GM19467 (cell line): ENCODE results near the gene INHBA.
A peak's percentile ranks its signal among the peaks of the same experiment; 100 is the strongest.

Experiments
- ATAC-seq: cut with Tn5 transposase; IDR thresholded peaks from one replicate; pipeline ENCODE4 v1.9.1; 2021; ENCODE audit warnings: mild to moderate bottlenecking, moderate library complexity; ENCODE audit not compliant: unreplicated experiment

The INHBA gene

DNA sequence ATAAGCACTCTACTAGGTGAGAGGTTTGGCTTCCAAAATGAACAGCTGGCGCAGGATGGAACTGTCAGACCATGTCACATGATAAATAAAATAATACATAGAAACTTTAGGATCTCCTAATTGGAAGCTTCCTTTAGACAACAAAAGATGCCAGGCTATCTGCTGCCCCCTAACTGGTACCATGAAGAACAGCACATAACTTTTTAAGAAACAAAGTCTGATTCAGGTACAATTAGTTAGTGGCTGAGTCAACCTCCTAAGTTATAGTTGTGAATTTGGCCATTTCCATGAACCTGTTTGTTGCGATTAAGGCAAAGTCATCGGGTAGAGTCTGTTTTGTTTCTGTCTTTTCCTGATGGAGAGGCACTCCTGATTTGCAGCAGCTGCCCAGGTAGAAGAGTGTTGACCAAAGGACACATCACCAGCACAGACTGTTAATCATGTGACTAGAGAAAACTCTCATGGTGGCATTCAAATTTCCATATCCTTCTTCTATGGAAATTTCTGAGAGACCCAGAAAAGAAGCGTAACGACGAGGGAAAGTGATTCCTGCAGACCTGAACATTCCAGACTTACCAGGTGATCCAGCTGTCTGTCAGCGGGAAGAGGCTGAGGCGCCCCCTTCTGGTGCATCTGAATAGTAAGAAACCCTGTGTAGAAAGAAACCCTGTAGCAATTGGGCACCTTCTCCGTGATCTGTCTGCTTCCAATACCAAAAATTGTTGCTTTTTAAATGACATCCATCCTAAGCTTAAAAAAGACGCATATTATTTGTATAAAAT is 8.6 kb upstream of the INHBA start:
- ATAC-seq = no peak

DNA sequence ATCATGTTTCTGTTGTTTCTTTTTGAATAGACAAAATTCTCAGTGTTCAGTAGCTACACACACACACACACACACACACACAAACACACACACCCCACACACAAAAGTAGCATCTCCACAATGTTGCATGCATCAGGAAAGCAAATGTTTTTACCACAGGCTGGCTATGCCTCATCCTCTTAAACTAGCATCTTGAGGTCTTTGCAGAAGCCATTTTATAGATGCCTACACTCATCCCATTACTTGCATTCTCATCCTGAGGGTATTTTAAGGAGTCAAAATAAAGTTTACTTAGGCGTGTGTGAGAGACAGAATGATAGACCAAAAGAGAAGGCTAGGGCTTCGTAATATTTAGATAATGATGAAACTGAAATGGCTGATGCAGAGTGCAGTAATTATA is 7.9 kb upstream of the INHBA start:
- no peak for ATAC-seq

DNA sequence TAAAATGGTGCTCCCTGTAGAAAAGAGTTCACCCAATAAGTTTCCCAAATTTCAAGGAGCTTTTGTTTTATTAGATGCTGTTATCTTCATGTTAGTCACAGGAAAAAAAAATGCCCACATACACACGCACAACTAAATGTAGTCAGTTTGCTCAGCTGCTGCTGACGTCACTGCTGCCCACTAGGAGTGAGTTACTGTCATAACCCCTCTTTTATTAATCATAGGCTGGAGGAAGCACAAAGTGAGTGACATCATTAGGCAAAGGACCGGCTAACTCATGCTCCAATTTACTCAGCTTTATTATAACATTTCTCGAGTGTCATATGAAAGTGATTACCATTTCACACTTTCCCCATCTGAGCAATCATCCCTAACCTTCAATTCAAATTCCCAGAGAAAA is 6.7 kb upstream of the INHBA start:
- no peak for ATAC-seq

DNA sequence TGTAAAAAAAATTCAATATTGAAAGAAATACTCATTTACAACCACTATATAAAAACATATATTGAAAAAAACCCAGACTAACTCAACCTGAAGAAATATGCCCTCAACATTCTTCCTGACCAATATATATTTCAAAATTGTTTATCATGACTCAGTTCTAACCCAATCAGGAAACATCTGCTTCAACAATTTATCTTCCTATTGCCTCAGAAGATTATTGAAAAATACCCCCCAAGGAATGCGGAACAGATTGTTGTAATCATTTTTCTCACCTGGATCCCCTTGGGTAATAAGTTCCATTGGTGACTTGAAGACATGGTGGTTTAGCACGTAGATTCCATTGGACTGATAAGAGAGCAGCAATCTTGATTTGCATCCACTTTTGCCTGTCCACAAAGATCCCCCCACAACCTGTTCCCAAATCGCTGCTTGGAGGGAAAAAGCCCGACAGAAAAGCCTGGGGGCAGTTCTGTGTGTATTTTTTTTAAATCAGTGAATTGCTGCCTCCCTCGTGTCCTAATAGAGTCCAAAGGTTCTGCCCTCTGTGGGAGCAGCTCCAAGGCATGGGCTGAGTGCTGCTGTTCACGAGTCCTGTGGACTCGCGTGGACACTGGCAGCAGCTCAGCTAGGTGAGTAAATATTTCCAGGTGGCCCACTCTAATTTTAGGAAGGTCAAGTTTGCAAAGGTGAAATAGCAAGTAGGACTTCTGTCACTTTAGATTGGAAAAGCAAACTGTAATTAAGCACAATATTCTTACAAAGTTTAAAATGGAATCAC is 5.9 kb upstream of the INHBA start:
- ATAC-seq = no peak

DNA sequence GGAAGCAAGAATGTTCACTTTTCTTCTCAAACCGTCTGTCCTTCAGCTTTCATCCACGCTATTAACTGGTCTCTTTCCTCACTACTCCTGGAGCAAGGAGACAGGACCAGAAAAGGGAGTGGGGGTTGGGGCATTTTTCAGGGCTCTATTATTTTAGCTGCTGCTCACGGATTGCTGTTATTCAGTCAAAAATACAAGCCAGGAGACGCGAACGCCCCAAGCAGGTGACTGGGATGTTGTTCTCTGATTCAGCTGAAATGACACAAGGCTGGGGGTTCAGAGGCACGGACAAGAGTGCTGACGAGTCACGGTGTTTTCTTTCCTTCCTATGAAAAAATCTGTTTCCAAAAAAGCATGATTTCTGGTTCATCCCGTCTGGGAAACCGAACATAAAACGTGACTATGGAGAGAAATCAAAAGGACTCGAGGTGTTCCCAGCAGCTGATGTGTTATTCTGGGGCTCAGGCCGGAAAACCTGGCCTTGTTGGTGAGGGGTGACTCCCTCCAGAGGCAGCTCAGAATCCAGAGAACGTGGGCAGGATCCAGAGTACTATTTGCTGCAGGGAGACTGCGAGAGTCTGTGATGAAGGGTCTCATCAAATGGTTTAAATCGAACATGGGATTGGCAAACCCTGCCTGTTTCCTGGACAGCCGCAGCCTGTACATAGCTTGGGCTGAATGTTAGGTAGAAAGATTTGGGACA is 3.5 kb upstream of the INHBA start:
- ATAC-seq = no peak

DNA sequence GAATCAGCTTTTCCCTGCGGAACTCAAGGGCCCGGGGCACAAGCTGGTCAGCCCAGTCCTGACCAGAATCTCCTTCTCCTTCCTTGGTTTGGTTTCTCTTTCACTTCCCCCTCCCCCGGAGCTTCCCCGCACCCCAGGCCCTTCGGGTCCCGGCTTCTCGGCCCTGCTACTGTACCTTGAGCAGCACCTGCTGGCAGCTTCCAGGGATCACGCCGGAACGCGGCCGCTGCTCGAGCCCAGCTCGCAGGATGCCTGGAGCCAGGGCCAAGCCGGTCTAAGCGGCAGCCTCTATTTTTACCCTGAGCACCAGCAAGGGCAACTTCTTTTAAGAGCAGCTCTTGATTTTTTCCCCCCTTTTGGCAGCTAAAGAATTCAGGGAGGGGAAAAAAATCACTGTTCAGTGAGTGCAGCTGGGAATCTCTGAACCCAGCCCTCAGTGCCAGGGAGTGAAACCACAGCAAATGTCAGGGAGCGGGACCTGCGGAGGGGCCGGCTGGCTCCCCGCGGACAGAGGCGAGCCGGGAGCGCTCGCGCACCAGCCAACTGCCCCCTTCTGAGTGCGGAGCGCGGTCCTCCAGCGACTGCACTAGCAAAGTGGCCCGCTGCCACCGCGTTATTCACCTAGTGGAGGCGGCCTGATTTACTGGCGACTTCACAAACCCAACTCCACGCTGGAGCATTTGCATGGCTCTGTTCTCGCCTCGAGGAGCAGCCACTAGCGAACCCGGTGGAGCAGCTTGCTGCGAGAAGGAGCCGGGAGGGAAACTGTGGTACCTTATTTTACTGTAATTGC is 2.4 kb upstream of the INHBA start:
- ATAC-seq = peak; percentile 97

DNA sequence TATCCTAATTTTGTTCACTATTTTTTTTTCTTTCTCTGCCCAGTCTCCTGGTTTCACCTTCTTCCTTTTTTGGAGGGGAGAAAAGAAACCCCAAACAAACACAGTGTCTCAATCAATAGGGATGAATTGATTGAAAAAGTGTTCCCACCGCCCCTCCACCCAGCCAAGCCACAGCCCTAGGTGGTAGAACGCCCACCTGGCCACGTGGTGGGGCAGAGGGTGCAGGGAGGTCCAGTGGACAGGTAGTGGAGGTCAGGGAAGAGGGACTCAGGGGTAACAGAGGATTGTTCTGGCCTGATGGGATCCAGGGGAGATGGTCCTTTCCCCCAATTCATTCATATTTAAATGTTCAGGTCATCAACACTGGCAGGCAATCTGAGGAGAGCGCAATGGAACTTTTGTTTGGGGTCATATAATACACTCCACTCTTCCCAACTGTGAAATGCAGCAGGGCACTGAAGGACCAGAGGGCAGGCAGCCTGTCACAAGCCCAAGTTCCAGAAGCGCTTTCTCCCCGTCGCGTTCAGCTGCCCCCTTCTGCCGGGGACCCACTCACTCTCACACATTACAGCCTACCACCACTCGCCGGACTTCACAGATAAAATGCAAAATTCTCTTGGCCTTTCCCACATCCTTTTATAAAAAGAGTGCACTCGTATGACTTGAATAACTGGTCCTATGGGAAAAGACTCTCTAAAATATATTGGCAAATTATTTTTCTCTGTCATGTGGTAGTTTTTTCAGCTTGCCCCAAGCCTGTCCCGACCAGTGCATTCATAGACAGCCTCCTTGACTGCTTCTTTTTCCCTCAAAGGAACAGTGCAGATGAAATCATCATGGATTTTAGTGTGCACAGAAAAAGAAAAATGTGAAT is 1.6 kb downstream of the INHBA start:
- ATAC-seq = no peak

DNA sequence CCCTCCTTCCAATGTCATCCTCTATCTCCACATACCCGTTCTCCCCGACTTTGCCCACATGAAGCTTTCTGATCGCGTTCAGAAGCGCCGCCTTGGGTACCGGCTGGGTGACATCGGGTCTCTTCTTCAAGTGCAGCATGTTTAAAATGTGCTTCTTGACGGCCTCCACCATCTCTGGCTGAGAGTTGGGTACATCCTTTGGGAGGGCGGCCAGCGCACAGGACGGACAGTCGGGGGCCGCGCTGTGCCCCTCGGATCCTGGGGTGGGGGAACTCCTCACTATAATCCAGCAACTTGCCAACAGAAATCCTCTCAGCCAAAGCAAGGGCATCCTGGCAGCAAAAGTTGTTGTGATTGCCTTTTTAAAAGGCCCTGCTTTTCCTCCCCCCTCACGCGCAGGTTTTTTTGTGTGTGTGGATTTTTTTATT is 2.8 kb downstream of the INHBA start:
- no peak for ATAC-seq

DNA sequence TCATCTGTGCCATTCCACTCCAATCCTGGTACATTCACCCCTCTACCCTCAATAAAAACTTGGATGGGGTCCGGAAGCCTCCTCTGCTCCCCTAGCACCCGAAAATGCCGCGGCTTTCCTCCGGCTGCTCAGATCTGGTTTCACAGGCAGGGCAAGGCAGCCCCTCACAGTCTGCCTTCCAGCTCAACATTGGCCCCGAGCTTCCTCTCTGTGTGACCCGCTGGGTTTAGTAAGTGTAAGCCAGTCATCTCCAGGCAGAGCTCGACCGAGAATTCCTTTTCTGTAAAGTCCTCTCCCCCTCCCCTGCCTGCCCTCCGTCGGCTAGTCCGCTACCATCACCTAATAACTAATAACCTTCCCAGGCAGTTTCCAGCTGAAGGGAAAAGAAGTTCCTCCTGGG is 3.4 kb downstream of the INHBA start:
- no peak for ATAC-seq

DNA sequence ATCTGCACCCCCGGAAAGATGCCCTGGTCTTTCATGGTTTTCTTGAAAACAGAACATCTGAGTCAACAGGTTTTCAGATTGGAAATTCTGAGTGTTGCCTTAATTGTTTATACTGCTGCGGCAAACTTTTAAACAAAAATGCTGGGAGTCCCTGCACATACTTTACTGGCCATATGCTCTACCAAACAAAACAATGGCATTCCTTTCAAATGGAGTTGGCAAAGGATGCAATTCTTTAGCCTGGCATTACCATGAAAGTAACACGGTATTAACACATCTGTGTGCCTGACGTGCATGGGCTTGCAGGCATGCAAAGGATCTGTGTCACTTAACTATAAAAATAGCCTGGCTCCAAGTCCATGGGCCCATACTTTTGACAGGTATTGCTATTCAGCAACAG is 4.2 kb downstream of the INHBA start:
- ATAC-seq = no peak

DNA sequence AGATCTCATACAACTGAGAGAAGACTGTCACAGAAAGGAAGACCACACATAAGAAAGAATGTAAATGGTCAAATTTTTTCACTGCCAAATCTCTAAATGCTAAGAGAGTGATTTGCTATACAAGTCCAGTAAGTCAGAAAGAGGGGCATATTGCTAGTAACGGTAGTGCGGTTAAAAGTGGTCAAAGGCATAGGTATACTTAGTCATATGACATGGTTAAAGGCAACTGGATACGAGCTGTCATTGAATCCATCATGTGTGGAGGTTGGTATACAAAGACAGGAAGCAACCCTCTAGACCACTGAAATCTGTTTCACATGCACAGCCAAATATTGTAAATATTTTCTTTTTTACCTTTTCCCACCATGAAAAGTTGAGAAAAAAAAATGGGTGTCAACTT is 4.8 kb downstream of the INHBA start:
- no peak for ATAC-seq

DNA sequence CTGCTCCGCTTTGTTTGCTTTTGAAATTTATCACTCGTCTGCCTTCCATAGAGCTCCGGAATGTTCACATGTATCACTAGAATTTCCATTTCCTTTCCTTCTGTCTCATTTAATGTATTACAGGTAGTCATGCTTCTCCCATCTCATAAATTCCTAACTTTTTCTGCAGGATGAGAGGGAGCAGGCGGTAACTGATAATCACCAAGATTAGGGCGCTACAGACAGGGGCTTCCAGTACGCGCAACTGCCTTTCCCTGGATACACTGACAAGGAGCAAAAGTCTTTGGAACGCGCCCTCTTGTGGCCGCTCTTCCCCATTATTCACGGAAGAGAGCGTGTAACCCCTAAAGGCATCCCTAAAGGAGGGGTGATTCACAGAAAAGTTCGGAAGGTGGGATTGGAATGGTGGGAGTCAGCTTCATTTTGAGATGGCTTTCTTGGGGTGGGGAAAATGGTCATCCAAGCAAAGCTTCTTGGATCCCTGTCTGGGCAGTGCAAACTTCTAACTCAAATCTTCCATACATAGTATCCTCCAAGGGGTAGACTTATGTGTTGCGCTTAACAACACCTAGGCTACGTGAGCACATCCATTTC is 6.5 kb downstream of the INHBA start:
- no peak for ATAC-seq

DNA sequence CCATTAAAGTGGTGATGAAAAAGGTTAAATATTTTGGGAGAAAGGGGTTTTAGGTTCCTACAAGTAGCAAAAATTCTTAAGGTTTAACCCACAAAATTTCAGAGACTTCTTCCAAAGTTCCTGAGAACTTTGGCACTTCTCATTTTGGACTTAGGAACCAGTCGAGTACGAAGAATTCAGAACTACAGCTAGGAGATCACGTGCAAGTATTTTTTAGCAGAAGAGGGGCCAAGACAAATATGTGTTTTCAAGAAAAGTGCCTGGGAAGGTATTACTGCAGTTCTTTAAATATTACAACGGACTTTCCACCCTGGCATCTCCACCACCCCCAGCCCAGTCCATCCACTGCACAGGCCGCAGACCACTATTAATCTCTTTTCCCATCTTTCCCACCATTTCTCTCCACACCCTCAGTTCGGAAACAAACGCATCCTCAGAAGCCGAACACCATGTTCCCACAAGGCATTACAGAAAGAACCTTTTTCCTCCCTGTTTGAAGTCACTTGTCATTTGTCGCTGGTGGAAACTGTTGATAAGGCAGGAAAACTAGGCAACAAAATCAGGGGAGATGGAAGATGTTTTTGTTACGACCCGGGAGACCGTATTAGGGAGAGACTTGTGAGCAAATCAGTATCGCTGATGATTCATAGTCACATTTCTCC is 7.1 kb downstream of the INHBA start:
- ATAC-seq = no peak

DNA sequence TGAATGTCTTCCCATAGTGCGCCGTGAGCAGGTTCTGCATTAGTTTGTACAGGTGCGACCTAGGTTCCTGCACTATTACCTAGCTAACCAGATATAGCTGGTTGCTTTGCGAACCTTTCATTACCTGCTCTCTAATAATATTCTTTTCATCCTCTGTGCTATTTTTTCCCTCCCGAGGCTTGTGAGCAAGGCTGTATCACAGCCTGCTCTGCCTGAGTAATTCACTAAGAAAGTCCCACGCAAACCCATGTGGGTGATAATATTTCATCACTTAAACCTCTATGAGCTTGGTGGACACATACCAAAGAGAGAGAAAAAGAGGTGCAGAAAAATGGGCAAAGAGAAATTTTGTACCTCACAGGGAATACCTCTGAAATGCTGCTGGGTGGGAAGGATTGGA is 8.4 kb downstream of the INHBA start:
- ATAC-seq = no peak

DNA sequence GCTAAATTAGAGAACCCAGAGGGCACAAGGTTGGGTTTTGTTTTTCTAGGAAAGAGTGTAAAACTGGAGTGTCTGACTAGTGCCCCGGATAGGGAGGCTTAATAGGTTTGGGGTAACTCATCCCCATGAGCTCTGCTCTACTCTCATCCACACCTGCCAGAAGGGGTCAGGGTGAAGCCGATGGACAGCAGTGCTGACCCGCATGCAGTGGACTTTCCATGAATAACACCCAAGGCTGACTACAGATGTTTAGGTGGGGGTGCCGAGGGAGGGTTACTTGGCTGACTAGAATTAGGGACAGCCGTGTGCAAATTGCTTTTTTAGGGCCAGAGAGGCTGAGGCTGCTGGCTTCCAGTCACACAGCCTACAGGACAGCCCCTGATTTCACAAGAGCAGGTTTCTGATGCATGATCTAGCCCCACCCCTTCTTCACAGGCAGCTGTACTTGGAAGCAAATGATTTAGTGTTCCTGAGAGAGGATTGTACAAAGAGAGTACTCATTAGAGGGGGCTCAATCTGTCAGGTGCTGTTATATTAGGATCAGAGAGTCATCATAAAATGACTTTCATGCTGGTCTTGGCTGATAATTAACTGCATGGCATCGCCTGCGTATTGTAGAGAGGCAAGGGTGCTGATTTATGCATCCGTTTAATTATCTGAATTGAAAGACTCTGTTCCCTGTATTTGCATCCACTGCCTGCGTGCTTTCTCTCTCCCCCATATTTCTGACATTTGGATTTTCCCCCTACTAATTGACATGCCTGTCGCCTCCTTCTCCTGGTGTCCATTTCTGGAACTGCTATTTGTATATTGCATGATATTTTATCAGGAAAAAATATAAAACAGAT is 9.5 kb downstream of the INHBA start:
- ATAC-seq = no peak

DNA sequence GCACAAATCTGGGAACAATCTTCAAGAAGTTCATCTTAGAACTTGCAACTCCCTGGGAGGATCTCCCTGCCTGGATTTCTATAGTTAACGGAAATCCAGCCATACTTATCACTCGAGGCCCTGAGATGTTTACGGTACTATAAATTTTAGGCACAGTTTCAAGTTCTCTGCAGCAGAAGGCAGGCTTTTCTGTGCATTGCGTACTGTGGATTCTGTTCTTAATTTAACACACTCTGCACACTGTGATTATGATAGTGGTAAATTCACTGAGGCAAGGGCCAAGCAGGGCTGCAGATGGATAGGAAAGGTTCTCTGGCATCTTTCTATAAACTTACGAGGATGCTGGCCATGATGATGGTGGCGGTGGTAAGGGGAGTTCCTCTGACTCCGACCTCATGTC is 10.6 kb downstream of the INHBA start:
- no peak for ATAC-seq

DNA sequence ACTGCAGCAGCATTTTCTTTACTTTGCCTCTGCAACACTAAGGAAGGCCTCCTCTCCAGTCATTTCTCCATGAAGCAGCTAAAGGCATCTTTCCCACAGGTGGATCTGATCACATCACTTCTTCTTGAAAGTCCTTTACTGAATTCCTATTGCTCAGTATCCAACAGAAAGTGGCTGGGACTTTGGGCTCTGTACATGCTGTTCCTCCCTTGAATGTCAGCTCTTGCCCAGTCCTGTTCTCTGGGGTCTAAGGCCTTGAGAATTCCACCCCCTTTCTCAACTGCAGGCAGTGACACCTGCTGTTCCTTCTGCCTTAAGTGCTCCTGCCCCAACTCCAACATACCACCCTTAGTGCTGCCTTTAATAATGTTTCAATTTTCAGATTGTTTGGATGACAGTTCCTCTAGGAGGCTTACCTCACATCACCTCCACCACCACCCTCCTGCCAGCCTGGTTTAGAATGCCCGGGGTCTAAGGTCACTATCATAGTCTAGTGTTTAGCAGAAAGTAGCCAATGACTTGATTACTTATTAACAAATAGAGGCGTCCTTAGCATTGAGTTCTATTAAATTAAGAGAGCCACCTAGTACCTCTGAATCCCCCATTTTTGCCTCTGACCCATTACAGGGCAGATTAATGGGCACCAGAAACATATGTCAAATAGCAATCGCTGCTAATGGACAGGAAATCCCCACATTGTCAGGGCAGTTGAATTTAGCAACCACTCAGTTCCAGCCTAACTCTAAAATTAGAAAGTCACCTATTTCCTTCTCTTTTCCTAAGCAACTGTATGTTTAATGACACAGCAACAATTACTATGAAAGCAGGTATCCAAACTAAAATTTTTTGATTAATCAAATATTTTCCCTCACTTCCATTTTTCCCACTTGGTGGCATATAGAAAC is 11.4 kb downstream of the INHBA start:
- no peak for ATAC-seq
